ENCODE measurements around the gene FGF22. TPM values are rescaled to one million over a fixed set of nuclear protein-coding genes. Genes with fewer than 3 reads are reported as not detected.
"Not testable (repeated sequence)": the region's sequence is repeated elsewhere in the genome, so short reads cannot be mapped to it uniquely, and the experiment has no call there.

The FGF22 gene
- polyA plus RNA-seq, 1 donor from 2014 or later, result 0.48 TPM

GRCh38 chr19:604355-604754 lies 35.3 kb upstream of the FGF22 start:
- Histone ChIP-seq H3K9ac (ENCODE audit: low read length) (no peak overlapping the region), H3K4me2 (ENCODE audit: low read length) (no peak overlapping the region), H2AFZ (ENCODE audit: low read depth, low read length) (no peak overlapping the region), H3K27me3 (ENCODE audit: insufficient read depth, low read depth, low read length) (no peaks in the 10 kb centered on the region), H3K4me3 (ENCODE audit: low read length) (no peak overlapping the region), H3K36me3 (ENCODE audit: insufficient read depth, low read length) (no peaks in the 10 kb centered on the region), H3K9me3 (ENCODE audit: low read length) (no peaks in the 10 kb centered on the region), H4K20me1 (ENCODE audit: insufficient read depth) (no peaks in the 10 kb centered on the region), H3K79me2 (replicated peaks; ENCODE audit: insufficient read depth, low read length) (no peaks in the 10 kb centered on the region), H3K27ac (ENCODE audit: low read length) (no peak overlapping the region), H3F3A (ENCODE audit: insufficient read depth, low read length, poor library complexity, severe bottlenecking) (no peaks in the 10 kb centered on the region), H3K9me2 (ENCODE audit: insufficient read depth, low read length) (no peaks in the 10 kb centered on the region)
- no peak for TF ChIP-seq MXI1 (conservative IDR thresholded peaks at IDR 0.05; ENCODE audit: poor library complexity, severe bottlenecking)
- no peak for TF ChIP-seq EP300 (conservative IDR thresholded peaks at IDR 0.05; ENCODE audit: poor library complexity, severe bottlenecking)
- no peak for TF ChIP-seq POLR2AphosphoS5 (IDR thresholded peaks at IDR 0.05)
- TF ChIP-seq TAF1 (IDR thresholded peaks at IDR 0.05; ENCODE audit: low read depth), result no peak
- TF ChIP-seq SMC3 (conservative IDR thresholded peaks at IDR 0.05; ENCODE audit: poor library complexity), result no peak
- TF ChIP-seq RAD21 (conservative IDR thresholded peaks at IDR 0.05), result no peak
- no peak for TF ChIP-seq EZH2 (IDR thresholded peaks at IDR 0.05; ENCODE audit: borderline replicate concordance, insufficient read depth, low read length, poor library complexity, severe bottlenecking)
- no peak for TF ChIP-seq REST (IDR thresholded peaks at IDR 0.05; ENCODE audit: borderline replicate concordance)
- TF ChIP-seq CTCF (IDR thresholded peaks at IDR 0.05; ENCODE audit: poor library complexity, severe bottlenecking), result no peak

- not testable (repeated sequence) for H3K79me2 ChIP-seq (replicated peaks; ENCODE audit: insufficient read depth, low read length); H4K20me1 ChIP-seq (ENCODE audit: insufficient read depth); H3K27me3 ChIP-seq (ENCODE audit: insufficient read depth, low read depth, low read length); H3K27ac ChIP-seq (ENCODE audit: low read length); H3K9me2 ChIP-seq (ENCODE audit: insufficient read depth, low read length); H3K4me2 ChIP-seq (ENCODE audit: low read length); H3K4me3 ChIP-seq (ENCODE audit: low read length); H3K9me3 ChIP-seq (ENCODE audit: low read length); H3K36me3 ChIP-seq (ENCODE audit: insufficient read depth, low read length); H3K9ac ChIP-seq (ENCODE audit: low read length); H3F3A ChIP-seq (ENCODE audit: insufficient read depth, low read length, poor library complexity, severe bottlenecking); H2AFZ ChIP-seq (ENCODE audit: low read depth, low read length)
Measured at GRCh38 chr19:605061-605971, 34.4 kb upstream of the FGF22 start.
